ELR (cell line): Measurements from ENCODE around the gene ESYT3.
"Not testable (repeated sequence)": the region's sequence is repeated elsewhere in the genome, so short reads cannot be mapped to it uniquely, and the experiment has no call there.

Experiments used
- DNase-seq: peaks from one replicate; pipeline ENCODE4 v3.0.0-alpha.2; 2015; ENCODE audit warnings: low read depth

Gene ESYT3

GRCh38 chr3:138493804-138494606 lies 59.6 kb downstream of the ESYT3 start:
- DNase-seq: peak; percentile 89

GRCh38 chr3:138494607-138494929 lies 60.2 kb downstream of the ESYT3 start:
- DNase-seq: no peak

GRCh38 chr3:138495638-138496037 lies 61.2 kb downstream of the ESYT3 start:
- not testable (repeated sequence) for DNase-seq

- DNase-seq: no peak
These were observed 62.0 kb downstream of the ESYT3 start for GRCh38 chr3:138496436-138496835.

GRCh38 chr3:138497021-138497420 lies 62.6 kb downstream of the ESYT3 start:
- DNase-seq: no peak

GRCh38 chr3:138497851-138498250 lies 63.4 kb downstream of the ESYT3 start:
- DNase-seq: no peak

- no peak for DNase-seq
These were observed 64.6 kb downstream of the ESYT3 start for GRCh38 chr3:138498991-138499390.

- no peak for DNase-seq
These were observed 73.1 kb downstream of the ESYT3 start for GRCh38 chr3:138507524-138507923.

GRCh38 chr3:138509586-138509985 lies 75.2 kb downstream of the ESYT3 start:
- peak; percentile 77 for DNase-seq

GRCh38 chr3:138511945-138512344 lies 77.5 kb downstream of the ESYT3 start:
- no peak for DNase-seq

- no peak for DNase-seq
These were observed 78.9 kb downstream of the ESYT3 start for GRCh38 chr3:138513090-138513843.

GRCh38 chr3:138521445-138521844 lies 87.0 kb downstream of the ESYT3 start:
- DNase-seq: not testable (repeated sequence)
